Measurements from ENCODE around the gene RNF220.
A peak's percentile ranks its signal among the peaks of the same experiment; 100 is the strongest.

The RNF220 gene

DNA sequence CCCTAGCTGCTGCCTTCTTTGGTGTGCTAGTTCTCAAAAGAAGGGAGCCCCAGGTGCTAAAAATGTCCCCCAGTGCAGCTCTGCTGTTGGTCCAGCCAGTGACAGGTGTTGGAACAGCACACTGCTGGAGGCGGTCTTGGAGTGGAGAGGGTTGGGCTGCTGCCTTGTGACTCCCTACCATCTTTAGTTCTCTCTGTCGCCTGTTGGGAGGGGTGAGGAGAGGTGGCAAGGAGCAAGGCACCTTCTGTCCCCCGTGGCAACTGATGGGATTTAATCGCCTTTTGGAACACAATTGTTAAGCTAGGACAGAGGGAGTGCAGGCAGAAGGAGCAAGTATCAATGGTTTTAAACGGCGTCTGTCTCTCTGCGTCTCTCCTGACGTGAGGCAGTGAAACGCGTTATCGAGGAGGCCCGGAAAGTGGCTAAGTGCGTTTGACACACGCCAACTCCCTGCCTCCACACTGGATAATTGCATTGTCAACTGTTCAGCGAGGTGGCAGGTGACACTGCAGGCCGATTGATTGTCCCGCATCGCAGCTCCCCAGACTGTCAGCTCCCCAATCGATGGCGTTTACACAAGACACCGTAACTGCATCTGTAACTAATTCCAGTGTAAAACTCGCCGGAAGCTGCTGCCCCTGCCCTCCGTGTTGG is 235.3 kb downstream of the RNF220 start:
- DNase-seq = peak; percentile 64 to 96 (median 90)

DNA sequence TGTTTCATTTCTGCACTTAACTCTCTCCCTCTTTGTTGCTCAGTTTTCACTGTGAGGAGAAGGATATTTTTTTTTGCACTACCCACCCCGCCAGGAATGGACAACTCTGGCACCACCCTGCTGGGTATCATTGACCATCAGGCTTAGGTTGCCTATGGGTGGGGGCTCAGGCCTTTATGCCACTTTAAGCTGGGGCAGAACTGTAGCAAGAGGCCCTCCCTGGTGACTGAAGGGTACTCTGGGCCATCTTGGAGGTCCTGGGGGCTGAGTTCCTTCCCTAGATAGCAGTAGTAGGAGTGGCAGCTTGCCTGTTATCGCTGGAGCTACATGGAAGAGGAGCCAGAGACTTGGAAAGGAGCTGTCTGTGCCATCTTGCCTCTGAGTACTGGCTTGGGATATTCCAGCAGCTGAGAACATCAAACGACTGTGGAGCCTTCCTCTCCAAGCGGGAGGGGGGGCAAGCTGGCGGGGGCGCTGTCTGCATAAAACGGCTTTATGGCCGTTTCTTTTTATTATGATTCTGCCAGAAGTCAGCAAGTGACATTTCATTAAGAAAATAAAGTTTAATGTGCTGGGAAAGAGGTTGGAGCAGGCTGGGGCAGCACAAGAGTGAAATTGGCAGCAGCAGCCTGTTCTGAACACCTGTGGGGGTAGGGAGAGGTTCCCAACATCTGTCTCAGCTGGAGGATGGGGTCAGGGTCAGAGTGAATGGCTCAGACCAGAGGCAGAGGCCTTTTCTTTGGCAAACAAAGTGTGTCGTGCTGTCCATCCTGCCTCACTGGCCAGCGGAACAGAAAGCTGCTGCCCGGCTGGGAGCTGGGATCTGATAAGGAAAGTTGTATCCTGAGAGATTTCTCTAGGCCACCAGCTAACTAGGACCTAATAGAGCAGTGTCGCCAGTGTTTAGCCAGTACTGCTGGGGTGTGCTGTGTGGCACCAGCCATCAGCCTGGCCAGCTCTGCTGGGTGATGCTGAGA is 236.4 kb downstream of the RNF220 start:
- DNase-seq = no peak

DNA sequence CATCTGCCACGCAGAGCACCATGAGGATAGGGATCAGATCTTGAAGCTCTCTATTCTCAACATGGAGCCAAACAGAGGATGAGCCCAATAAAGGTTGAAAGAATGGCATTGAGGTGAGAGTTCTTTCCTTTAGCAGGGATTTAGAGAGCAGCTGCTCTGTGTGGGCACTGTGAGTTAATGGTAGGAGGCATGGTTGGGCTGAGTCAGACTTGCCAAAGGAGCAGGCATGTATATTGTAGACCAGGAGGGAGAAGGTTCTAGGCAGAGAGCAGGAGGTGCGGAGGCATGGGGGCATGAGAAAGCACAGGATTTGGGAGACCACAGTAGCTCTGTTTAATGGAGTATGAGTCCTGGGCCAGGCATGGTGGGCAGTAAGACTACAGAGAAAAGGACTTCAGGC is 237.2 kb downstream of the RNF220 start:
- DNase-seq = no peak

DNA sequence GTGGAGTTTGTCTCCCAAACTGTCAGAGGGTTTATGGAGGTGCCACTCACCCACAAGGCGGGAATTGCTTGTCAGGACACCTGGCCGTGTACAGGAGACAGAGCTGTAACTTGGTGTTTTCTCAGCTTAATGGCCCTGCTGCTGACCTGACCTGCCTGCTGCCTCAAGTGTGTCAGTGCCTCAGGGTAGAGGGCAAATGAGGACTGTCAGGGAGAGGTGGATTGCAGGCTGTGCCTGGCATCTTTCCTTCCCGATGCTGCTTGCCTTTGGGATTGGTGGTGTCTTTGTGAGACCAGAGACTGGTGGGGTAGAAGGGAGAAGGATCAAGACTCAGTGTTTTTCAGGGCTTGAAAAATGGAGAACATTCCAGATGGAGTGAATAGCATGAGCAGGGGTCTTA is 237.9 kb downstream of the RNF220 start:
- DNase-seq = peak; percentile 23 to 68 (median 39)

DNA sequence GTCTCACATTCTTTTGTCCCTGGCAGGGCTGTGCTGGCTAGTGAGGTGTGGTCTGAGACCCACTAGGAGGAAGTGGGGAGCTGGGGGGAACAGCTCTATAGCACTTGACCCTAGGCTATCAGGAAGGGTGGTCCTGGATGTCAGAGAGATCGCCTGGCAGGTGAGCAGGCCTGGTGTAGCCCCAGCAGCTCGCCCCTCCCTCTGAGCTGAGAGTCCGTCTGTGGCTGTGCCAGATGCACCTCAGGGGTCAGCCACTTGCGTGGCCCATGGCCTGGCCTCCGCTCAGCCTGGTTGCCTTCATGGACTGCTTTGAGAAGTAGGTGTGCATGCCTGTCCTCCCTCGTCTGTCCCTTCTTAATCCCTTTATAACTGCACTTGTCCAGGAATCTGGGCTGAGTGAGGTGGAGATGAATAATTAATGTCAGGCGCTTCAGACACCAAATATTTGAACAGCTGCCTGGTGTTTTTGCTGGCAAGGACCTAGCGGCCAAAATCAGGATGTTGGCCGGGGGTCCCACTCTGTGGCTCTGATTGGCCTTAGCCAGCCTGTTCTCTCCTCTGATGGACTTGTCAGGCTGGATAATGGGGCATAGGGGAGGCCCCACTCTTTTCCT is 238.8 kb downstream of the RNF220 start:
- DNase-seq = peak in 2 of 3 experiments; percentile 42 to 83

DNA sequence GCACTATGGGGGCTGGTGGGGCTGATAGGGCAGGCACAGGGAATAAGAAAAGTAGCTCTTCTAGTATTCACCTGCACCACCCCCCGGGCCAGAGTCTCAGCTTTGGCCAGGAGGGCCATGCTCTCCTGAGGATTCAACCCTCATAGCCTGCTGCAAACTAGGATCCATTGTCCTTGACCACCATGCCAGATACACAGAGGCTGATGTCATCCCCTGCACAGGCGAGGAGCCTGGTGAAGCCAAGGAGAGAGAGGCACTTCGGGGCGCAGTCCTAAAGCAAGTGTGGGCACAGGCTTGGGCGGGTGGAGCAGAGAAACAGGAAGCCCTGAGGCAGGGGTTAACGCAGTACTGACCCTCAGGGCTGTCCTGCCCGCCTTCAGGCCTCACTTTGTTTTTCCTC is 239.8 kb downstream of the RNF220 start:
- DNase-seq = no peak

DNA sequence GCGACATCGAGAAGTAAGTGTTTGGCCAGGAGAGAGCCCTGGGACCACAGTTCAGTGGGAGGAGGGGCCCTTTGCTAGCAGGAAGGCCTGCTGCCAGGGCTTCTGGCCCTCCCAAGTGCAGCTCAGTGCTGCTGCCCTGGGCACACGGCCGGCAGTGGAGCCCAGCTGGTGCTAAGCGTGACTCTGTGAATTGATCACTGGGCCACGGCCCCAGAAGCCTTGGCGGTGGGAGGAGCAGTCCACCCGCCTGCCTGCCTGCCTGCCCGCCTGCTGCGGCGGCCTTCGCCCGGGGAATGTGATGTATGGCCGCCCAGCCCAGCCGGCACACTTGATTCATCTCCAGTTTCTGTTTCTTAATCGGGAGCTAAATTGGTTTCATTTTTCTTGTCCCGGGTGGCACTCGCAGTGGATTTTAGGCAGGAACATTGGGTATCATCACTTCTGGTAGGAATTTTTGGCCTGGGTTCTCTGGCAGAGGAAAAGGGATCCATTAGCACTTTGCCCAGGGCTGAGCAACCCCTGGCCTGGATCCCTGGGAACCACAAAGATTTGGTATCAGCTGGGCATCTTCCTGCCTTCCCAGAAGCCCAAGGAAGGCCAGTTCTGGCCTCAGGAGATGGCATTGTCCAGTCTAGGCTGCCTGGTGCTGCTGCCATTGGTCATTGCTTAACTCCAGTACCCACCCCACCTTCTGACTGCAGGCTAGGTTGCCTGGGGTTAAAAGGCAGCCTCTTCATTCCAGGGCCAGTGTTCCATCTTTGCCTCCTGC is 240.6 kb downstream of the RNF220 start:
- no peak for DNase-seq

DNA sequence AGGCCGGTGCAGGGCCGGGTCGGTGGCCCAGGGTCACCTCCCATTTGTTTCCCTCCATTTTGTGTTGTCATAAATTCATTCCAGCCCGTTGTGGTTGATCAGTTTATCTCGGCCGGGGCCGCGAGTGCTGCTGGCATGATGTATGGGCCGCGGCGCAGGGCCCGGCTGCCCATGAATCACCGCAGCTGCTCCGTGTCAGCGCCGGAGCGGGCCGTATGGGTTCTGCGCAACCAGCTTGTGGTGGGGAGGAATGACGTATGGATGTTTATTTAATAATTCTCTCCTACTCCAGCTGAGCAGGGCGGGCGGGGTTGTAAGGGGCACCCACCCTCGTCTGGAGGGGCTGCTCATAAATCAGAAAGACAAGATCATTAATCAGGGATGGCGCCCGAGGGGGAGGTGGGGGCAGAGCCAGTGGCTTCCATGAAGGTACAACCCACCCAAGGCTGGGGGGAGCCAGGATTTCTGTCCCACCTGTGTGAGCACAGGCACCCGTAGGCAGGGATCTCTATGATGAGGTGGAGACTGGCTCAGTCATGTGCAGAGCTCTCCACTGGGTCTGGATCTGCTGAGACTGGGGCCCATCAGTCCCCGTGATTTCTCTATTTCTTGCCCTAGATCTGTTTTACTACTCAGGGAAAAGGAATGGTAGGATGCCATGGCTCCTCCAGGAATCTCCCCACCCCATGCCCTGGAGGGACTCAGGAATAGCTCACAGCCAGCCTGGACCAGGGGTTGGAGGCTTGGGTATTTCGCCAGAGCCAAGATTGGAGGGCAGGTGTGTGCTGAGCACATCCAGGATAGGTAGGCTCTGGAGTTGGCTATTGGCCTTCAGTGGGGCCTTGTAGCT is 241.4 kb downstream of the RNF220 start:
- DNase-seq = peak in 2 of 3 experiments; percentile 27 to 76

DNA sequence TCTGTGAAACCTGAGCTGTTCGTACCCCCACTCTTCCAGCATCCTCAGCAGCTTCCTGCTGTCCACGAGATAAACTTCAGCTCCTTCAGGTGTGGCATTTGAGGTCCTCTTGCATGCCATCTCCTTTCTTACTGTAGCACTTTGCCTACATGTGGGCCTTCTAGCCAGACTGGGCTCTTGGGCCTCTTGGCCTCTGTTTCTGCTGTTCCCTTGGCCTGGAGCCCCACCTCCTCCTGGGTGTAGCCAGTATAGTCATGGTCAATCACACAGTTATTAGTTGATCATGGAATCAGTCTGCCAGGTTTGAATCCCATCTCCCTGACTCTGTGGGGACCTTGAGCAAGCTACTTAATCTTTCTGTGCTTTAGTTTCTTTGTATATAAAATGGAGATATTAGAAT is 242.8 kb downstream of the RNF220 start:
- DNase-seq = no peak

DNA sequence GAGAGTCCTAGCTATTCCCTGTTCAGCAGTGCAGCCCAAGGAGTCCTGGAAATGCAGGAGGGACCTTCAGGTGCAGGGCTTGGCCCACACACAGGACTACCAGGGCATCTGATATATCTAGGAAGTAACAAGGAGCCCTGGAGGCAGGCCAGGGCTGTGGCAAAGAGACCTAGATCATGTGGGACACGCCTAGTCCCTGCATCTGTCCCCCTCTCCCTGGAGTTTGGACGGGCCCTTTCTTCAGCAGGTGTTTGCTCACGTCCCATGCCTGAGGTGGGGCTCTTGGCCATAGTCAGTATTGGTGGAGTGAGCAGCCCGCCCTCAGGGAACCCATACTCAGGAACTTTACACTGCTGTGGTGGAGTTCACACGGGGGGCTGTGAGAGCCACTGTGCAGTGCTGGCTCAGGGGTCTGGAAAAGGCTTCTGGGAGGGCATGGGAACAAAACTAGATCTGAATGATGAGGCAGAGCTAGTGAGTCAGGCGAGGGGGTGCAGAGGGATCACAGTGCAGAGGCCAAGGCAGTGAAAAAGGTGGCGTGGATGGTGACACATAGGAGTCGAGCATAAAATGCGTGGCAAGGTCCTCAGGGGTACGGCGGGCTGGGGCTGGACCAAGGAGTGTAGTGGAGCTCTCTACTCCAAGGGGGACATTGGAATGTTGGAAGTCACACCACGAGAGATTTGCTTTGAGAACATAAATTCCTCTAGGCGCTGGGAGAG is 243.6 kb downstream of the RNF220 start:
- DNase-seq = no peak

DNA sequence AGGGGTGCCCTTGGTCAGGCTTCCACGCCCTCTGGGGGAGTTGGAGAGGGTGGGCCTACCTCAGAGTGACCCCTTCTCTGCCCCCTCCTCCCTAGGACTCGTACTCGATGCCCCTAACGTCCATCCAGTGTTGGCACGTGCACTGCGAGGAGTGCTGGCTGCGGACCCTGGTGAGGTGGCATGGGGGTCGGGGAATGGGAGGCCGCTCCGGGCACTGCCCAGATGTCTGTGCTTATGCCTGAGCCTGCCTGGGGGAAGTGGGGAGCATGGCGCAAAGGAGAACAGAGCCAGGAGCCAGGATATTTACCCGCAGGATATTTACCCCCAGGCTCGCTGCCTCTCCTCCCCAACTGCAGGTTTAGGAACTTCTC is 244.7 kb downstream of the RNF220 start:
- no peak for DNase-seq

DNA sequence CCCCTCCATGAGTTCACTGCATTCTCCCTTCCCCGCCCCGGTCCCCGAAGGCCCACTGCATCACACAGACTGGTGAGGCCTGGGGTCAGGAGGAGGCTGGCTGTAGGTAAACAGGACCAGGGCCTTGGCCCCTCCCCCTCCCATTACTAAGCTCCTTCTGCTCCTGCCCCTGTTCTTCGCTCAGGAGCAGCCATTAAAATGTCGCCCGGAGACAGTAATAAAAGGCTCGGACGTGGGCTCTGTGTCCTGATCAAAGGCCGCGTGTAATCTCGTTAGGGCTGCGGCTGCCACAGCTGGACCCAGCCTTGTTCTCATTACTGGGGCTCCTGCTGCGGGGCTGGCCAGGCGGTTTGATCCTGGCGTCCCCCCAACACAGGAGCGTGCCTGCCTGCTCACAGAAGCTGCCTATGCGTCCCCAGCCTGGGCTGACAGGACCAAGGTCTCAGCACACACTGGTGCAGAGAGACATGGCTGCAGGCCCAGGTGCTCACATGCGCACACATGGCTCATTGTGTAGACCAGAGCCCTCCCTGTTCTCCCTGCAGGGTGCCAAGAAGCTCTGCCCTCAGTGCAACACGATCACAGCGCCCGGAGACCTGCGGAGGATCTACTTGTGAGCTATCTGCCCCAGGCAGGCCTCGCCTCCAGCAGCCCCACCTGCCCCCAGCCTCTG is 245.2 kb downstream of the RNF220 start:
- peak; percentile 27 to 89 (median 80) for DNase-seq

DNA sequence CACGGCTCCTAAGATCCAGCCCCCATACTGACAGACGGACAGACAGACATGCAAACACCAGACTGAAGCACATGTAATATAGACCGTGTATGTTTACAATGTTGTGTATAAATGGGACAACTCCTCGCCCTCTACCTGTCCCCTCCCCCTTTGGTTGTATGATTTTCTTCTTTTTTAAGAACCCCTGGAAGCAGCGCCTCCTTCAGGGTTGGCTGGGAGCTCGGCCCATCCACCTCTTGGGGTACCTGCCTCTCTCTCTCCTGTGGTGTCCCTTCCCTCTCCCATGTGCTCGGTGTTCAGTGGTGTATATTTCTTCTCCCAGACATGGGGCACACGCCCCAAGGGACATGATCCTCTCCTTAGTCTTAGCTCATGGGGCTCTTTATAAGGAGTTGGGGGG is 246.0 kb downstream of the RNF220 start:
- DNase-seq = no peak

DNA sequence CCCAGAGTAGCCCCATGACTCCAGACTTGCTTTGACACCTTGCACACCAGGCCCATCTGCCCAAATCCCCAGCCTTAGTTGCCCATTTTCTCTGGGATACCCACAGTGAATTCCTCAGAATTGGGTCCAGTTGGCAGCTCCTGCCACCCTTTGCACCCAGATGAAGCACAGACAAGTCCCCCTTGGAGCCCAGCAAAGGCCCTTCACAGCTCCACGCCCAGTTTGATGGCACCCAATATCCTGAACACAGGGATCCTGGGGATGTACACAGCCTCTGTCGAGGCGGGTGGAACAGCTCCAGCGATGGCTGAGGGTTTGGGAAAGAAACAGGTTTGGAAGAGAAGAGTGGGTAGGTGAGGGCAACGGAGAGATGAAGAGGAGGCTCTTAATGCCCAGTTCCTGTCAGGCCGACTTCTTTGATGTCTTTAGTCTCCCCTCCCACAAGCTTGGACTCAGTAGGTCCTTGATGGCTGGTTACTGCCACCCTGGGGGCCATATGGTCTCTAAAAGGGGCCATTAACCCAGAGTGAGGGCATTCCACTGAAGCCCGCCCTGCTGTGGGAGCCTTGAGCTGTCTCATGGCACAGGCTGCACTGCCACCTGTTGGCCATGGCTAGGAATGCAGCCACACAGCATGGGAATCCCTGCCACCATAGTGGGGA is 247.5 kb downstream of the RNF220 start:
- peak; percentile 64 to 81 (median 81) for DNase-seq

DNA sequence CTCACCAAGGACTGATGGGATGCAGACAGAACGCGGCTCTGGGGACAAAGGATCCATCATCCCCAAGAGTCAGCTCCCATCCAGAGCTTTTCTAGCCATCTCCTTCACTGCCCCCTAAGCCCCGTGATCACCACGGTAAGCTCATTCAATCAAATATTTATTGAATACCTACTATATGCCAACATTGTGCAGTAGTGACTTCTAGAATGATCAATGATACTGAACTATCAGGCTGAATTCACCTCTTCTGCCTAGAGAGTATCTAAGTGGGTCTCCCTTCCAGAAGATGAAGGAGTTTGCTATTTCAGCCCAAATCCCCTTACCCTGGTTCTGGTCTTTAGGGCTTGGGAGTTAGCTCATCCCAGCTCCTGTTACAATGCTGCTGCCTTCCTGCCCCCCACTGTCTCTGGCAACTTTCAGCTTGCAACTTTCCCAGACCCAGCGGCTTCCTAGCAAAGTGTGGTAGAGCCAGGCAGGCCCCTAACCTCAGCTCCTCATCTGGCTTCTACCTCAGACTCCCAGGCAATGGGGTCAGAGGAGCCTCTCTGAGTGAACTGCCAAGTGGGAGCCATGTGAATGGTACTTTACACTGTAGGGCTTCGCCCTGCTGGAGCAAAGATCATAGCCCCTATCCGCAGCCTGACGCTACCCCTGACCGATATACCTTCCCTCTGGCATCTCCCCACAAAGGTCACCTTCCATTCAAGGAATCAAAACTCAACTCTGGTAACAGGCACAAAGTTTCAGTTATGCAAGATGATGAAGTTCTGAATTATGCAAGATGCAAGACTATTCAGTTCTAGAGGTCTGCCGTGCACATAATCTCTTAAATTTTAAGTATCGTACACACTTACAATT is 248.3 kb downstream of the RNF220 start:
- DNase-seq = no peak

DNA sequence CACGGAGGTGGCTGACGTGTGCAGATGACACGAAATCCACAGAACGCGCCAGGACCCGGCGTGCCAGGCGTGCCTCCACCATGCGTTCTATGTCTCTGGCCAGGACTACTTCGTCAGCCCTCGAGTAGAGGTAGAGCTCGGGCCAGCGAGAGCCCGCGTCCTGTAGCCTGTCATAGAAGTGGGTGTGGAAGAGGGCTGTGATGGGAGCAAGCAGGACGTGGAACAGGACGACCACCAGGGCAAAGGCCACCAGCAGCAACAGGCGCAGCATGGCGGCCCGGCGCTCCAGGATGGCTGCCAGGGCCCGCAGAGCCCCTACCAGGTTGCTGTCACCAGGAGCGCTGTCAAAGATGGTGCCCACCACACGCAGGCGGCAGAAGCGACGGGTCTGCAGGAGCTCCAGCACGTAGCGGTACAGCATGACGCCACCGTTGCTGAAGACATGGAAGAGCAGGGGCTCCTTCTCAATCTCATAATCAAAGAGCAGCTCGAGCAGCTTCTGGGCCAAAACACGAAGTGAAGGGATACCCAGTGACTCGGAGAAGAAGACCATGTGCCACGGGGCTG is 249.6 kb downstream of the RNF220 start:
- no peak for DNase-seq

DNA sequence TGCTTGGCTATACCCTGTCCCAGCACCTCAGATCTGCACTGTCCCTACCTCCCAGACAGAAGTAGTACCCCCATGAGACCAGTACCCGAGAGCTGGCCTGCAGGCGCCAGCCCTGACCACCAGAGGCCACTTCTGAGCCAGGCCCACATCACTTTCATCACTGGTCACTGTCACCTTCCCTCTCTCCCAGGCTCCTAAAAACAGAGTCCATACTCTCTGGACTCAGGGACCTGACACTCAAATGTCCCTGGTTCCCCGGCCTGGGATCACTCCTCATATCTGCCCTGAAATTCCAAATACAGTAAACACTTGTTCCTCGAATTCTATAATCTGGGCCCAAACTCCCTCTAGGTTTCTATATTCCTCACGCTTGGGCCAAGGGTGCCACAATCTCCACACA is 250.6 kb downstream of the RNF220 start:
- DNase-seq = peak in 2 of 3 experiments; percentile 20 to 41

DNA sequence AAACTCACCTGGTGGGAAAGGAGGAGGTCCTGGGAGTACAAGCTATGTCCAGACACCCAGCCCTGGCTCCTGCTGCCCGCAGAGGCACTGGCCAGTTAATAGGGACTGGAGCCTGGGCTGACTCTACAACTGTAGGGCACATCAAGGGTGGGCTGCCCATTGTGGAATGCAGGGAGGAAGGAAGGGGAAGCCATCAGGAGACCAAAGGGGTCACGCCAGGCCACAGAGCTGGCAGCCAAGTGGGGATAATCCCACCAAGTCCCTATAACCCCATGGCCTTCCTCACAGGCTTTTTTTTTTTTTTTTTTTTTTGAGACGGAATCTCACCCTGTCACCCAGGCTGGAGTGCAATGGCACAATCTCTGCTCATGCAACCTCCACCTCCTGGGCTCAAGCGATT is 254.5 kb downstream of the RNF220 start:
- DNase-seq = no peak

DNA sequence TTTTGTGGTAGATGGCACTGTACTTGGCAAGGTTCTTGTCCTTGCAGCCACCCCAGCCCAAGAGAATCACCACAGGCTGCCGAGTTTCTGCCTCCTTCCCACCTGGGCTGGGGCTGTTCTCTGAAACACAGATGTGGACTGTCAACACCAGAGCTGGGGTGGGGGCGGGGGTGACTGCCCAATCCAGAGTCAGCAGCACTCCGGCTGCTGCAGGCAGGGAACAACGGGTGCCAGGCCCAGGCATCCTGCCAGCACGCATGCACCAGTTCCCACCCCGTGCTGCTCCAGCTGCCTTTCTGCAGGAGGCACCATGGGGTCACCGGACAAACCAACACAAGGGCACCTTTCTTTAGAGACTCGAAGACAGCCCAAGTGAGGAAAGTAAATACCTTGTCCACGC is 255.1 kb downstream of the RNF220 start:
- peak in 2 of 3 experiments; percentile 47 to 73 for DNase-seq

Data from NCI-H1417 (cell line).